Dendritic cell treated with granulocyte-macrophage colony-stimulating factor and Interleukin-4, amounts not matched to agents 40 ng/mL and 50 ng/mL, for 4 days (primary cell): Measurements from ENCODE around the gene OLFM3.

Experiments used
- H3K27ac Mint-ChIP-seq: one replicate; pipeline ENCODE4 v1.8.0; 2022; ENCODE audit warnings: mild to moderate bottlenecking, mixed read lengths
- H3K27me3 Mint-ChIP-seq: one replicate; pipeline ENCODE4 v1.8.0; 2022; ENCODE audit warnings: mild to moderate bottlenecking, mixed read lengths
- H3K36me3 Mint-ChIP-seq: one replicate; pipeline ENCODE4 v1.8.0; 2022; ENCODE audit warnings: low read depth, mixed read lengths
- H3K4me1 Mint-ChIP-seq: one replicate; pipeline ENCODE4 v1.8.0; 2022; ENCODE audit warnings: low read depth, mixed read lengths
- H3K4me3 Mint-ChIP-seq: one replicate; pipeline ENCODE4 v1.8.0; 2022; ENCODE audit warnings: mild to moderate bottlenecking, moderate library complexity, mixed read lengths
- H3K9me3 Mint-ChIP-seq: one replicate; pipeline ENCODE4 v1.8.0; 2022; ENCODE audit warnings: mixed read lengths
- intact Hi-C: fragments of 100-400 bp; cut with micrococcal nuclease; formaldehyde crosslinking; loops from one replicate; pipeline ENCODE4 v1.15.0; 2022

The OLFM3 gene

DNA sequence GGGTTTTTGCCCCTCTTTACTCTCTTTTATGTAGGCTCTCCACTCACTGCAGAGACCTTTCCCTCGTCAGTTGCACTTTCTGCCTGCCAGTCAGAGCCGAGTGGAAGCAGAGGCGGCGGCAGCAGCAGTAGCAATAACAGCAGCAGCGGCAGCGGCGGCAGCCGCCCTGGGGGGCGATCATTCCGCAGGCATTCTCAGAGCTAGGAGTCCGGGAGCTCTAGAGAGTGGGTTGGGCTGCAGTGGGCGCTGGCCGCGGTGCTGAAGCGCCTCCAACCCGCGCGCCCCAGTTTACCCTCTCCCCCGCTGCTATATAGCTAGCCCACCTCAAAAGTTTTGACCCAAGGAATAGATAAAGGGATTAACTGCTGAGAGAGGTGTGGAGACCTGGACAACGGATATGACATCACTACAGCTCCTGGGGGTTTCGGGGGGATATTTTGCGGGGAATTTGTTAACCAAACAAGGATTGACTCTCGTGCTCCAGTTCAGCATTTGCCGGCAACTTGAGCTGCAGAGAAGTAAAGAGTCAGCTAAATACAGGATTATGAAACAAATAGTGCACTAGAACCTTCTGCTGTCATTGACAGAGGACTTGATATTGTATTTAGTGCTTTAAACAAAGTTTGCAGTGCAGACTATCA, at the start of gene OLFM3:
OLFM3 (minus strand) TSS at position 102 of the 641 bp plus-strand sequence.
- Mint-ChIP-seq H3K9me3 (no peaks in the 10 kb centered on the region), H3K36me3 (no peaks in the 10 kb centered on the region), H3K27me3 (peaks cover 12% of the 10 kb centered on the region), H3K4me3 (no peak within 1 kb of the TSS), H3K27ac (no peak within 1 kb of the TSS), H3K4me1 (no peaks in the 10 kb centered on the region)
- intact Hi-C loops: no loop called here

DNA sequence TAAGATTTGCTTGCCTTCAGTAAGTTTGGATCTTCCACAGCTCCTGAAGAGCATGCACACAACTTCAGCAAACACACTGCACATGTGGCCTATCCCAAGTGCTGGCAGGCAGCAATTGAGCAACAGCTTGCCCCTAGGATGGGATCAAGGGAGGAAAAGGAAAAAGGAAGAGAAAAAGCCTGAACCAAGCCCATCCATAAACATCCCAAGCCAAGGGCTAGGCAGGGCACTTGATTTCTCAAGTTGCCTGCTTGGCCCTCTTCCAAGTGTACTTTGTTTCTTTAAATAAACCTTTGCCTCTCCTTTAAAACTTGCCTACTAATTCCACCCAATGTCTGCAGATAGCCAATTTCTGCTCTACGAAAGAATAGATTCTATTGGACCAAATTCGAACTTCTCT, 49.0 kb upstream of the OLFM3 start:
- Mint-ChIP-seq H3K36me3 (no peaks in the 10 kb centered on the region), H3K27me3 (no peaks in the 10 kb centered on the region), H3K9me3 (peaks cover 11% of the 10 kb centered on the region), H3K4me3 (no peak overlapping the region), H3K4me1 (no peaks in the 10 kb centered on the region), H3K27ac (no peak overlapping the region)
- intact Hi-C loops: no loop called here

DNA sequence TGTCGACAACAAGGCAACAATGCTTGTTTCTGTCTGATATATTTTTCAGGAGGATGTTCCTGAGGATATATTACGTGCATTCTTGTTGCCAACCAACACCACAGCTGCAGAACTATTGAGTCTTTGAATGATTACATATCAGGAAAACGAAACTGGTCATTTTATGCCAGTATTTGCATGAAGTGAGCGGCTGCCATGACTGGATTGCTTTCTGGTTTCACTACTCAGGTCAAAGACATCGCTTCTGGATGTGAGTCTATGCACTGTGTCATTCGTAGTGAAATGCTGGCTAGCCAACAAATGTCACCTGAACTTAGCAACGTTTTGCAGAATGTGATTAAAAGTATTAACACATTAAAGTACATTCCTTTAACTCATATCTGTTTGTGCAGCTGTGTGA, 35.8 kb upstream of the OLFM3 start:
- H3K36me3 Mint-ChIP-seq: no peaks in the 10 kb centered on the region
- H3K27me3 Mint-ChIP-seq: no peaks in the 10 kb centered on the region
- H3K9me3 Mint-ChIP-seq: no peaks in the 10 kb centered on the region
- intact Hi-C loops: no loop called here
- H3K27ac Mint-ChIP-seq: no peak overlapping the region
- H3K4me3 Mint-ChIP-seq: no peak overlapping the region
- H3K4me1 Mint-ChIP-seq: no peaks in the 10 kb centered on the region

DNA sequence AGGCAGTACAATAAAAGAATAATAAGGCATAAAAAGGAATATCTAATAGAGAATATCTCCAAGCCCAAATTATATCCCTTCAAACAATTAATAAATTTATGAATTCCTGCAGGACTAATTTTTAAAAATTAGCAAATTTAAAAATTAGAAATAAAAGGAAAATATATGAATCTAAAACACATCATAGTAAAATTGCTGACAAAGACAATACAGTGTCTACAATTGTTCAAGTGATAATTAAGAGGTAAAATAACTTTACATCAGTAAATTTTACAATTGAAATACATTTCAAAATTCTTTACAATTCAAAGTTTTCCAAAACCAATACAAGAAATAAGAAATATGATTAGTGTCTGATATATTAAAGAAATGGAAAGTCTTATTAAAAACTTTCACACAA, 22.8 kb upstream of the OLFM3 start:
- H3K27me3 Mint-ChIP-seq: no peaks in the 10 kb centered on the region
- no peaks in the 10 kb centered on the region for H3K36me3 Mint-ChIP-seq
- H3K4me1 Mint-ChIP-seq: no peaks in the 10 kb centered on the region
- no peak overlapping the region for H3K4me3 Mint-ChIP-seq
- no peak overlapping the region for H3K27ac Mint-ChIP-seq
- peaks cover 18% of the 10 kb centered on the region for H3K9me3 Mint-ChIP-seq
- intact Hi-C loops: no loop called here

DNA sequence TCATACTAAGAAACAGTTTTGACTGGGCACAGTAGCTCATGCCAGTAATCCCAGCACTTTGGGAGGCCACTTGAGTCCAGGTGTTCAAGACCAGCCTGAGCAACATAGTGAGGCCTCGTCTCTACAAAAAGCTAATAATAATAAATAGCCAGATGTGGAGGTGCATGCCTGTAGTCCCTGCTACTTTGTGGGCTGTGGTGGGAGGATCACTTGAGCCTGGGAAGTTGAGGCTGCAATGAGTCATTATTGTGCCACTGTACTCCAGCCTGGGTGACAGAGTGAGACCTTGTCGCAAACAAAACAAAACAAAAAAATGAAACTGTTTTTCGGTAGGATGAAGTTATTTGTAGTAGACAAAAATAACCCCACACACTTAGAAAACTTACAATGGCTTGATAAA, 19.0 kb upstream of the OLFM3 start:
- H3K4me3 Mint-ChIP-seq: no peak overlapping the region
- no peaks in the 10 kb centered on the region for H3K36me3 Mint-ChIP-seq
- peaks cover 28% of the 10 kb centered on the region for H3K9me3 Mint-ChIP-seq
- no peaks in the 10 kb centered on the region for H3K27me3 Mint-ChIP-seq
- no peak overlapping the region for H3K27ac Mint-ChIP-seq
- no peaks in the 10 kb centered on the region for H3K4me1 Mint-ChIP-seq
- intact Hi-C loops: no loop called here

DNA sequence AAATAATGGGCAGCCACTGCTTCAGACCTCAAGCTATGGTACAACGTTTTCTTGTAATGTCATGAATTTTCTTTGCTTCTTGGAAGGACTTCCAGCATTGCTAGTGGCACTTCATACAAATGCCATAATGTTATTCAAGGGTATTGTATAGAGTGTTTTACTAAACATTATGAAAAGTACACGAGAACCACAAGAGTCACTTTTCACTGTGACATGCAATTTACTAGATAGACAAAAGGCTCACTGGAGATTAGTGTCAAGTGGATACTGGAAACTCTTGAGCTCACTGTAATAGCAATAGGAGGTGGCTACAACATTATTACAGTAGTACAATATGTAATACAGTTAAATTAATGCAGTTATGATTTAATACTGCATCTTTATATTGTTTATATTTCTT, 5.3 kb upstream of the OLFM3 start:
- no peak overlapping the region for H3K27ac Mint-ChIP-seq
- H3K27me3 Mint-ChIP-seq: peaks cover under 1% of the 10 kb centered on the region
- intact Hi-C loops: no loop called here
- H3K36me3 Mint-ChIP-seq: no peaks in the 10 kb centered on the region
- peaks cover 9% of the 10 kb centered on the region for H3K9me3 Mint-ChIP-seq
- H3K4me3 Mint-ChIP-seq: no peak overlapping the region
- no peaks in the 10 kb centered on the region for H3K4me1 Mint-ChIP-seq

DNA sequence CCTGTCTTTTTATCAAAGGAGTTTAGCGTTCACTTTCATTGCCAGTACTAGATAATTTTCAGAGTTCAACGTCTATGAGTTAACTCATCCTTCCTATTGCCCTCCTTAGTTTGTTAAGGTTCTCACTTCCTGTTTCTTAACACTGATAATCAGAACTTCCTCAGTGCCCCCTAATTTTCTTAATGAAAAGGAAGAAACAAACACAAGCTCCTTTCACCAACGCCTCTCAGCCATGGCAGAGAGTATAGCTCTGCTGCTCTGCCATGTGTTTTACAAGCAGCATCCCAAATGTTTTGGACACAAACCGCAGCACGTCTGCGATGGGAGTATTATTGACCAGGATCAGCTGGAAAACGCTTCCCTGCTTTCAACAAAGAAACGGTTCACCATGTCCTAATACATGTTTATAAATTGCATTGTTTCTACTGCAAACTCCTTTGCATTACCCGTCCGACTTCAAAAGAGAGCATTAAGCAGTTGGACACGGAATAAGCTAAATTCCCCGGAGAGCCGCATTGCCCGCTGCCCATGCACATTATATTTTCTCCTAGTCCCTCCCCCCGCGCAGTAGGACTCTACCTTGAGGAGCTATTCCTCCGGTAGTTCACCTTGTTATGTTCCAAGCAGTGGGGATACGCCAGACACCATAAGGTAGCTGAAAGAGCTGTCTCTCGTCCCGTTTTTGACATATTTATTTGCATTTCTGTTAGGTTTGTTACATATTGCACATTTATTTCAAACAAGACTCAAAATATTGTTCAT, 561 bp downstream of the OLFM3 start:
- Mint-ChIP-seq H3K27me3 (peaks cover 12% of the 10 kb centered on the region), H3K27ac (no peak overlapping the region), H3K9me3 (no peaks in the 10 kb centered on the region), H3K36me3 (no peaks in the 10 kb centered on the region), H3K4me1 (no peaks in the 10 kb centered on the region), H3K4me3 (no peak overlapping the region)
- intact Hi-C loops: no loop called here

DNA sequence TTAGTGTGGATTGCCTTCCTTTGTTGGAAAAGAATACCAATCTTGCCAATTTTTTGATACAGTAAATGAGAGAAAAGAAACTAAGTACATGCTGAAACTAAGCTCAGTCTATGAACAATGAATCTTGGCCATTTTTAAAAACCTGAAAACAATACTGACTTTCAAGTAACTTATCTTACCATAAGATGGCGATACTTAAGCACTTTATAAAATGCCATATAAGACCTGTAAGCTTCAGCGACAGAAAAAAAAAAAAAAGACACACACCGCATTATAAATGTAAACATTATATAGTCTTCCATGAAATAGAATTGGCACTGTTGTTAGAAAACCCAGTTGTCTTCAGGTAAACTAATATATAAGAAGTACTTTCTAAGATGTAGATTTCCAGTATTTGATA, 3.0 kb downstream of the OLFM3 start:
- Mint-ChIP-seq H3K27me3 (peaks cover 12% of the 10 kb centered on the region), H3K4me1 (no peaks in the 10 kb centered on the region), H3K9me3 (no peaks in the 10 kb centered on the region), H3K27ac (no peak overlapping the region), H3K36me3 (no peaks in the 10 kb centered on the region), H3K4me3 (no peak overlapping the region)
- intact Hi-C loops: no loop called here

DNA sequence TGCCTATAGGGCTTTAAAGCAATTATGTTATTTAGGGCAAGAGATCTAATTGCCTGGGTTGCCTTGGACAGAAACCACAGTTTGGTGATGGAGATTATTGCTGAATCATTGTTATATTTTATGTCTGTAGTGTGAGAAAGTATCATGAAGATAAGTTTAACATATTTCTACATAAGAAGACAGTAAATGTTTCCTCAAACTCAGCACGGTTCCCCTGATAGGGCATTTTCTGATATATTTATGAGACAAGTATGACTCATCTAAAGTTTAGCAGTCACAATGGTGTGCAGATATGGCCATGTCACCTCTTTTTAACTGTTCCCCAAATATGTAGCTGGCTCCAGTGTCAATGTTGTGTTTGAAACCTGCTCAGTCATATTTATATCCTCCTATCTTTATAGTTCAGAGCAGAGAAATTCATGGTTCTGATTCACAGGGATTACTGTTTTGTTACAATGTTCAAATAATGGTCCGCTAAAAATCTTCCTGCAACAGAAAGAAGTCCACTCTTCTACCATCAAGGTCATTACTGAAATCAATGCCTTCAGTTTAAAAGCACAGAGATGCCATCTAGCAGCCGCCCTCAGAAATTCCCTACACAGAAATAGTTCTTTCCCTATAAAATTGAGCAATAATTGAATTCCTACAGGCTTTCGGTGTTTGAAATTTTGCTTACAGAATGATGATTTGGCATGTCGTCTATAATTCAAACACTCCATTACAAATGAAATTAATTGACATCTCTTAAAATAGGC, 3.7 kb downstream of the OLFM3 start:
- H3K36me3 Mint-ChIP-seq: no peaks in the 10 kb centered on the region
- intact Hi-C loops: no loop called here
- no peak overlapping the region for H3K4me3 Mint-ChIP-seq
- peaks cover 12% of the 10 kb centered on the region for H3K27me3 Mint-ChIP-seq
- no peak overlapping the region for H3K27ac Mint-ChIP-seq
- no peaks in the 10 kb centered on the region for H3K9me3 Mint-ChIP-seq
- H3K4me1 Mint-ChIP-seq: no peaks in the 10 kb centered on the region

DNA sequence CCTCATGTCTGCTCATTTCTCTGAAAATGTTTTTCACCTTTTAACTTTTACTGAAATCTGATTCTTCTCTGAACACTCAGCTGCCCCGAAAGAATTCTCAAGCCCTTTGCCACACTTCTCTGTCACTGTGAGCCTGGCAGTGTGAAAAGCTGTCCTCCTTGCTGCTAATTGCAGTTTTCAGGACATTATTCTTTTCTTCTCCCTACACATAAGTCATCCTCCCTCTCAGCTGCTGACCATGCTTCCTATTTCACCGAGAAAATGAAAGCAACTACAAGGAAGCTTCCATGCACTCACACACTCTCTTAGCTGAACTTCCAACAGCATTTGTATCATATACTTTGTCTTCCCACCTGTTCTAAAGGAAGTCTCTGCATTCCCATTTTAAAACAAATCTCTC, 15.8 kb downstream of the OLFM3 start:
- intact Hi-C loops: no loop called here
- Mint-ChIP-seq H3K36me3 (no peaks in the 10 kb centered on the region), H3K9me3 (no peaks in the 10 kb centered on the region), H3K4me1 (no peaks in the 10 kb centered on the region), H3K27ac (no peak overlapping the region), H3K4me3 (no peak overlapping the region), H3K27me3 (no peaks in the 10 kb centered on the region)

DNA sequence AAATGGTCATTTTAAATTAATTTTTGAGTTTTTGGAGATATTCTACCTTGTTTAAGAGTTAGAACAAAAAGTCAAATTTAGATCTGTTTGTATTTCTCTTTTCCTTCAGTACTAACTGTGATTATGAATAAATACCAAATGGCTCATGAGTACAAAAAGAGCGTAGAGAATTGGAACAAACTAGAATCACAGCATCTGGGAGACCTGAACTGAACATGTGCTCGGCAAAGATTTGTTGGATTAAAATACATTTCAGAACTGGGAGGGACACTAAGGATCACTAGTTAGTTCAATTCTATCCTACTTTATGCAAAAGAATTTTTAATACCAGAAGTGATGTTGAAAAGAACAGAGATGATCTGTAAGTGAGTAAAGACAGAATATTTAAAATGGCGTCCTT, 19.5 kb downstream of the OLFM3 start:
- Mint-ChIP-seq H3K9me3 (no peaks in the 10 kb centered on the region), H3K4me3 (no peak overlapping the region), H3K36me3 (no peaks in the 10 kb centered on the region), H3K4me1 (no peaks in the 10 kb centered on the region), H3K27me3 (no peaks in the 10 kb centered on the region), H3K27ac (no peak overlapping the region)
- intact Hi-C loops: no loop called here

DNA sequence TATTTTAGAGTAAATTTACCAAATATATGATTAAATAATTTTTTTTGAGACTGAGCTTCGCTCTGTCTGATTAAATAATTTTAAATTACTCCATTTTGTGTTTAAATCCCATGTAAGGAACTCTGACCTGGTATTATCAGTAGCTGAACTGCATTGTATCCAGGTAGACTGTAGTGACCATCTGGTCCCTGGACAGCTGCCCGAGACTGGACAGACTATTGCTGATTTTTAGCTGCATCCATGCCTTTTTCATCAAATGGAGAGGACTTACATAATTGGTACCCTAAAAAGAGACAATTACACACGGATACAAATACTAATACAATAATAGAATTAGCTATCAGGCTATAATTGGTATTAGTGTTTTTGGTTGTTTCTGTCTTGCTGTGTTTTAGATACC, 20.6 kb downstream of the OLFM3 start:
- intact Hi-C loops: no loop called here
- no peaks in the 10 kb centered on the region for H3K36me3 Mint-ChIP-seq
- no peaks in the 10 kb centered on the region for H3K9me3 Mint-ChIP-seq
- no peak overlapping the region for H3K27ac Mint-ChIP-seq
- H3K27me3 Mint-ChIP-seq: no peaks in the 10 kb centered on the region
- H3K4me3 Mint-ChIP-seq: no peak overlapping the region
- no peaks in the 10 kb centered on the region for H3K4me1 Mint-ChIP-seq

DNA sequence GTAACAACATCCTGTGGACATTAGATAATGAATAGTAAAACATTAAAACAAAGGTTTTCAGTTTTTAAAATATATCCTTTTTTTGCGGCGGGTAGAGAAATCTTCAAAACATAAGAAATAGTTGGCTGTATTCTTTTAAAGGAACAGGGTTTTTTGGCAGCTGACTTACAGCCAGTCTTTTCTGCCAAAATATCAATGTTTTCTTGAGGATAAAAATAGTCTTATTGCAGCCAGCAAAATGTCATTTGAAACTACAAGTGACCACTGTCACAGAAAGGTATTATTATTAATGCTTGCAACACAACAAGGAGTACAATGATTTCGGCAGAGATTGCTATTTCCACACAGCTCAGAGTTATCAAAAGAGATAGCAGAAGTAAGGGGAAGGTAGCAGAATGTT, 21.4 kb downstream of the OLFM3 start:
- no peaks in the 10 kb centered on the region for H3K27me3 Mint-ChIP-seq
- H3K4me3 Mint-ChIP-seq: no peak overlapping the region
- intact Hi-C loops: no loop called here
- H3K36me3 Mint-ChIP-seq: no peaks in the 10 kb centered on the region
- H3K9me3 Mint-ChIP-seq: no peaks in the 10 kb centered on the region
- no peak overlapping the region for H3K27ac Mint-ChIP-seq
- no peaks in the 10 kb centered on the region for H3K4me1 Mint-ChIP-seq

DNA sequence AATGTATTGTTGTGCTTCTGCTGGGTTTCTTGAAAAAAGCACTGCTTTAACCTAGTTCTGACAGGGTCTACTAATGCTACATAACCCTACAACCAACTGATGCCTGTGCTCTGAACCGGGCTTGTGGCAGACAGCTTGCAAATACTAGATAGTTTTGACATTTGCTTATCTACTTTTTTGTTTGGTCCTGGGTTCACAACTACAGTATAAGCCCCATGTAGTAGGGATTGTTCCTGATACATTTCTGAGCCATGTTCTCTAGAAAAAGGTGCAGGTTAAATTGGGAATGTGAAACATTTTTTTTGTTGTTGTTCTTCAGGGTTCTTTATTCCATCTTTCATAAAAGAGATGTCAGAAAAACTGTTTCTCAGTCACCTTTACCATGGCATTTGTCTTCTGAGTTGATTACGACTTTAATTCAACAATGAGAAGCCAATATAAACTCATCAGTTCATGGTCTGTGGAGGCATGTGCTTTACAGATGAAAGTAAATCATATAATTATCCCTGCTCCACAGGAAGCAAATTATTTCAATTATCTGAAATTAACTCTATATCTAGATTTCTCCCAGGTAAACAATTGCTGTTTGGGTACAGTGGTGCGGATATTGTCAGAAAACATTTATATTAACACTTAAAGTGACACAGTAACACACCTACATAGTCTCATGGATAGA, 22.0 kb downstream of the OLFM3 start:
- intact Hi-C loops: no loop called here
- Mint-ChIP-seq H3K36me3 (no peaks in the 10 kb centered on the region), H3K4me1 (no peaks in the 10 kb centered on the region), H3K9me3 (no peaks in the 10 kb centered on the region), H3K27ac (no peak overlapping the region), H3K27me3 (no peaks in the 10 kb centered on the region), H3K4me3 (no peak overlapping the region)
